Transverse colon (tissue), 4 donors: Measurements from ENCODE around the gene MED17. TPM values are rescaled to one million over a fixed set of nuclear protein-coding genes. Genes with fewer than 3 reads are reported as not detected.
A peak's percentile ranks its signal among the peaks of the same experiment; 100 is the strongest.

Experiments
- DNase-seq: peaks from one replicate; pipeline ENCODE4 v3.0.0-alpha.2; 2019
- H3K27ac ChIP-seq, 4 donors: fragments of 200-600 bp; sonication (generic); 2 replicates each; pipeline ENCODE4 v1.5.1; 2016 to 2018; ENCODE audit warnings: inconsistent platforms in 4 of 4
- H3K27me3 ChIP-seq: fragments of 200-600 bp; sonication (generic); 2 replicates; pipeline ENCODE4 v1.5.1; 2017; ENCODE audit warnings: inconsistent platforms
- H3K36me3 ChIP-seq, 4 donors: fragments of 200-600 bp; sonication (generic); 2 replicates each; pipeline ENCODE4 v1.5.1; 2017 to 2019; ENCODE audit warnings: inconsistent platforms in 4 of 4
- H3K4me1 ChIP-seq, 4 donors: fragments of 200-600 bp; sonication (generic); 2 replicates each; pipeline ENCODE4 v1.5.1; 2017 to 2020; ENCODE audit warnings: inconsistent platforms in 4 of 4
- H3K4me3 ChIP-seq, 4 donors: fragments of 200-600 bp; sonication (generic); 1 replicate in 1 of 4; 2 replicates in 3 of 4; pipeline versions ENCODE4 v1.5.1 to v1.6.1; 2017 to 2019; ENCODE audit warnings: inconsistent platforms in 4 of 4
- H3K9me3 ChIP-seq, 2 donors: fragments of 200-600 bp; sonication (generic); 2 replicates each; pipeline ENCODE4 v1.5.1; 2017 to 2019; ENCODE audit warnings: inconsistent platforms in 2 of 2
- EP300 ChIP-seq: sonication (generic); formaldehyde crosslinking; IDR thresholded peaks from one replicate; pipeline ENCODE4 v1.6.1; 2017; ENCODE audit warnings: antibody characterized with exemption, low read depth
- POLR2A ChIP-seq: fragments of 450-650 bp; IDR thresholded peaks from one replicate; pipeline ENCODE4 v1.6.1; 2016; ENCODE audit warnings: antibody characterized with exemption, mild to moderate bottlenecking, moderate library complexity
- POLR2AphosphoS5 ChIP-seq, 3 donors: sonication (generic); formaldehyde crosslinking; IDR thresholded peaks; one replicate each; pipeline ENCODE4 v1.6.1; 2016; ENCODE audit warnings: antibody characterized with exemption in 3 of 3
- WGBS, 2 donors: methylation state at CpG; one replicate each; pipeline ENCODE4 v1.1.5; 2018; ENCODE audit warnings: low coverage in 1 of 2; 5-methylcytosine and 5-hydroxymethylcytosine counted together
- in situ Hi-C, 4 donors: fragments of 200-750 bp; cut with MboI; loops; one replicate each; pipeline versions ENCODE4 v1.15.0 to v1.15.1; 2017; ENCODE audit warnings: low sequenced_read_pairs in 3 of 4, low pct_ligation_motif_present in 1 of 4, low pct_unique_long_range_greater_than_20kb in 1 of 4
- intact Hi-C: fragments of 100-400 bp; cut with DNase I; formaldehyde crosslinking; loops from one replicate; pipeline ENCODE4 v1.15.1; 2023; ENCODE audit warnings: low total_unique reads
- total RNA-seq, 4 donors: library from RNA; depleted of rRNA; stranded (reverse); fragments of >200 nt; gene quantifications; one replicate each; pipeline ENCODE4 v1.1.0, GENCODE V29; 2016
- TF ChIP-seq, protein P1 (sequence below), 5 experiments: fragments of 200-600 bp in 3 of 5; fragments of 450-650 bp in 2 of 5; sonication (generic) in 3 of 5; IDR thresholded peaks; 1 replicate in 2 of 5; 2 replicates in 3 of 5; pipeline ENCODE4 v1.5.1; 2016 to 2017; ENCODE audit warnings: antibody characterized with exemption in 5 of 5, inconsistent platforms in 3 of 5, mild to moderate bottlenecking in 2 of 5, moderate library complexity in 1 of 5

MED17 gene
- total RNA-seq, 4 donors from 2014 or later: 17.1 to 29.1 (median 25.1) TPM

DNA sequence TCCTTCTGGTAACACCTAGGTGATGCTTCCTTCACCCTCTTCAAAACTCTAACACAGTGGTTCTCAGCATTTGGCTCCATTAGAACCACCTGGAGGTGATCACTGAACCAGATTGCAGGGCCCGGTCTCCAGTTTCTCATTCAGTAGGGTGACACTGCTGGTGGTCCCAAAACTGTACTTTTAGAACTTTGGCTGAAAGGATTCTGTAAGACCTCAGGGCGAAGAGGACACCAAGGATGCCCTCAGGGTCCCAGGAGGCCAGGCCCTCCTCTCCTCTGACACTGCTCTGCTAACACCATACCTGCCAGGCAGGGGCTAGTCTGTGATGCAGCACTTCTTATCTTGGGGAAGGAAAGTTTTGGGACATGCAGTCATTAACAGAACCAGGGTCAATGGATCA is 57.4 kb downstream of the MED17 start:
- WGBS, 2 donors: 50 to 88% methylated on average over 1 to 2 of the region's 2 CpGs
- H3K9me3 ChIP-seq: no peaks in the 10 kb centered on the region
- no peak overlapping the region for H3K4me3 ChIP-seq
- H3K4me1 ChIP-seq: no peaks in the 10 kb centered on the region
- DNase-seq: no peak
- intact Hi-C loops (no loop called here), in situ Hi-C loops (no loop called here)
- no peaks in the 10 kb centered on the region for H3K27me3 ChIP-seq
- TF ChIP-seq POLR2AphosphoS5 (IDR thresholded peaks at IDR 0.05): no peak
- H3K36me3 ChIP-seq: no peaks in the 10 kb centered on the region
- H3K27ac ChIP-seq: no peak overlapping the region

DNA sequence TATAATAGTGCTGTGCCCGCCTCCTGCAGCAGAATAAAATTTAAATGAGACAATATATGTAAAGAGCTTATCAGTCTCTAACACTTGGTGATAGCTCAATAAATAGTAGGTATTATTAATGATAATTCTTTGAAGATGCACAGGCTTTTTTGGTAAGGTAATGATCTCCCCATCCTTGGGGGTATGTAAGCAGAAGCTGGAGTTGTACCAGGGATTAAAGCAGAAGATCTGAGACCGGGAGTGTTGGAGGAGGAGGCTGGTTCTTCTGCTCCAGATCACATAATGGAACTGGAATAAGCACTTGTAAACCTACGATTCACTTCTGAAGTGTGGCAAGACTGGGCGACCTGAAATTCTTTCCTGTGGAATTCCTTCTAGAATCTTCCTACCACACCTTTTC is 58.0 kb downstream of the MED17 start:
- WGBS, 2 donors: 79% methylated on average over 4 of the region's 4 CpGs
- TF ChIP-seq, protein P1, sequence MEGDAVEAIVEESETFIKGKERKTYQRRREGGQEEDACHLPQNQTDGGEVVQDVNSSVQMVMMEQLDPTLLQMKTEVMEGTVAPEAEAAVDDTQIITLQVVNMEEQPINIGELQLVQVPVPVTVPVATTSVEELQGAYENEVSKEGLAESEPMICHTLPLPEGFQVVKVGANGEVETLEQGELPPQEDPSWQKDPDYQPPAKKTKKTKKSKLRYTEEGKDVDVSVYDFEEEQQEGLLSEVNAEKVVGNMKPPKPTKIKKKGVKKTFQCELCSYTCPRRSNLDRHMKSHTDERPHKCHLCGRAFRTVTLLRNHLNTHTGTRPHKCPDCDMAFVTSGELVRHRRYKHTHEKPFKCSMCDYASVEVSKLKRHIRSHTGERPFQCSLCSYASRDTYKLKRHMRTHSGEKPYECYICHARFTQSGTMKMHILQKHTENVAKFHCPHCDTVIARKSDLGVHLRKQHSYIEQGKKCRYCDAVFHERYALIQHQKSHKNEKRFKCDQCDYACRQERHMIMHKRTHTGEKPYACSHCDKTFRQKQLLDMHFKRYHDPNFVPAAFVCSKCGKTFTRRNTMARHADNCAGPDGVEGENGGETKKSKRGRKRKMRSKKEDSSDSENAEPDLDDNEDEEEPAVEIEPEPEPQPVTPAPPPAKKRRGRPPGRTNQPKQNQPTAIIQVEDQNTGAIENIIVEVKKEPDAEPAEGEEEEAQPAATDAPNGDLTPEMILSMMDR (IDR thresholded peaks at IDR 0.05): no peak
- TF ChIP-seq POLR2A (no peak), POLR2AphosphoS5 (IDR thresholded peaks at IDR 0.05) (no peak), EP300 (no peak)
- in situ Hi-C loops: no loop called here

DNA sequence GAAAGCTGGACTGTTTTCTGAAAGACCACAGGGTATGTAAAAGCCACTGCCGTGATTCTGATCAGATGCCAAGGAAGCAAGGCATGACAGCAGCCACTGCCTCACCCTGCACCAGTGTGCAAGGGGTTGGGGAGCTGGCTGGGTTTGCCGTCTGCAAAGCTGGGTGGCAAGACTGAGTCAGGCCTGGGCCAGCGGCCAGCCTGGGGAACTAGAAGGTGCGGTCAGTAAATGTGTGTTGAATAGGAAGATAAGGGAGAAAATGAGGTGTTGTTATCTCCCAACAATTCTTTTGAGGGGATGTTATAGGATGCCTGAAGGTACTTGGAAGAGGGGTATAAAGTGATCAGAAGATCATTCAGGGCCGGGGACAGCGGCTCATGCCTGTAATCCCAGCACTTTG is 58.4 kb downstream of the MED17 start:
- TF ChIP-seq POLR2AphosphoS5 (IDR thresholded peaks at IDR 0.05): peak in 2 of 3 donors; percentile 28 to 37
- TF ChIP-seq, protein P1 (IDR thresholded peaks at IDR 0.05): no peak
- Histone ChIP-seq H3K9me3 (no peaks in the 10 kb centered on the region), H3K27me3 (no peaks in the 10 kb centered on the region), H3K36me3 (no peaks in the 10 kb centered on the region), H3K4me3 (no peak overlapping the region), H3K4me1 (no peaks in the 10 kb centered on the region), H3K27ac (peak overlapping the region; percentile 28 to 40 (median 34))
- in situ Hi-C loops: no loop called here
- peak; percentile 83 for DNase-seq
- 49 to 63% methylated on average over 5 to 6 of the region's 6 CpGs for WGBS, 2 donors
- intact Hi-C loops: no loop called here

More for the DNA sequence above, 58.0 kb downstream of the MED17 start:
- H3K27ac ChIP-seq: peak overlapping the region; percentile 28 to 40 (median 34)
- H3K36me3 ChIP-seq: no peaks in the 10 kb centered on the region
- DNase-seq: no peak
- H3K9me3 ChIP-seq: no peaks in the 10 kb centered on the region
- H3K4me3 ChIP-seq: no peak overlapping the region
- H3K4me1 ChIP-seq: no peaks in the 10 kb centered on the region
- intact Hi-C loops: no loop called here
- no peaks in the 10 kb centered on the region for H3K27me3 ChIP-seq

DNA sequence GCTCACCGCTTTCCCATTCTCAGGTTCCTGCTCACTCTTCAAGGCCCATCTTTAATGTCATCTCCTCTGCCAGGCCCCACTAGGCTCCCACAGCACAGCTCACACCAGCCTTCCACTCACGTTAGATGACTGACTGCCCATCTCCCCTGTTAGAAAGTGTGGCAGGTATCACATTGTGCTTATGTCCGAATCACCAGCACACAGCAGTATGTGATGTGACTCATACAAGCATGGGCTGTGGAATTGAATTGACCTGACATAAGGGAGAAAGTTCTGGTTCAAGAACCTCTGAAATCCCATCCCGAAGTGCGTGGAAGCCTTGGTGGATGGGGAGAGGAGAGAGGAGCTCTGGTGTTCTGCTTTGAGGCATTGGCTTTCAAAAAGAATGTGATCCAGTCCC is 59.8 kb downstream of the MED17 start:
- 94 to 96% methylated on average over 4 to 5 of the region's 5 CpGs for WGBS, 2 donors
- Histone ChIP-seq H3K27ac (no peak overlapping the region), H3K4me3 (no peak overlapping the region), H3K9me3 (no peaks in the 10 kb centered on the region), H3K36me3 (no peaks in the 10 kb centered on the region), H3K4me1 (no peaks in the 10 kb centered on the region), H3K27me3 (no peaks in the 10 kb centered on the region)
- DNase-seq: no peak
- no peak for TF ChIP-seq POLR2AphosphoS5 (IDR thresholded peaks at IDR 0.05)
- TF ChIP-seq EP300: no peak
- TF ChIP-seq, protein P1 (IDR thresholded peaks at IDR 0.05): no peak
- TF ChIP-seq POLR2A: no peak
- intact Hi-C loops (no loop called here), in situ Hi-C loops (no loop called here)

DNA sequence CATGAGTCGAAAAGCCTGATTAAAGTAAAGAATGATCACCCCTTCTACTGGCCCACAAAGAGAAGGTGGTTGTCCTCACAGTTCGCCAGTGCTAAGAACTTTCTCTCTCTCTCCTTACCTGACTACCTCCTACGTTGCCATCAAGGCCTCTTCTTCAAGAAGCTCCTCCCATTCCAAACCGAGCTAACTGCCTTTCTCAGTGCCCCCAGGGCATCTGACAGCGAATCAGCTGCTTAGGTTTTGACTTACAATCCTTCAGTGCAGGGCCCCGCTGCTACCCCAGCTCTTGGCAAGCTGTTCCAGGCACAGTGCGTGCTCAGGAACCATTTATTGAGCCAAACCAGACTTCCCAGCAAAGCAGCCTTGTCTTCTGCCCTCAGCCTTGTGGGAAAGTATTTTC is 60.5 kb downstream of the MED17 start:
- H3K27ac ChIP-seq: no peak overlapping the region
- no peak overlapping the region for H3K4me3 ChIP-seq
- H3K4me1 ChIP-seq: peaks cover 0 to 7% (median 4%) of the 10 kb centered on the region in 4 donors
- TF ChIP-seq EP300 (no peak), POLR2A (no peak), POLR2AphosphoS5 (IDR thresholded peaks at IDR 0.05) (no peak)
- TF ChIP-seq, protein P1 (IDR thresholded peaks at IDR 0.05): no peak
- no peak for DNase-seq
- intact Hi-C loops (no loop called here), in situ Hi-C loops (no loop called here)
- 74 to 87% methylated on average over 3 to 7 of the region's 7 CpGs for WGBS, 2 donors
- H3K27me3 ChIP-seq: no peaks in the 10 kb centered on the region
- no peaks in the 10 kb centered on the region for H3K9me3 ChIP-seq
- H3K36me3 ChIP-seq: no peaks in the 10 kb centered on the region
